ENCODE results near the gene PHB1.
A peak's percentile ranks its signal among the peaks of the same experiment; 100 is the strongest.
"Not testable (repeated sequence)": the region's sequence is repeated elsewhere in the genome, so short reads cannot be mapped to it uniquely, and the experiment has no call there.

Gene PHB1

GRCh38 chr17:49372425-49372824, 42.3 kb downstream of the PHB1 start:
- no peak for DNase-seq

GRCh38 chr17:49370971-49371834, 43.5 kb downstream of the PHB1 start:
- peak; percentile 81 for DNase-seq

- no peak for DNase-seq
Measured at GRCh38 chr17:49369760-49370159, 44.9 kb downstream of the PHB1 start.

- DNase-seq, result no peak
Measured at GRCh38 chr17:49369089-49369488, 45.6 kb downstream of the PHB1 start.

- DNase-seq, result peak; percentile 30
Measured at GRCh38 chr17:49365667-49366066, 49.0 kb downstream of the PHB1 start.

- not testable (repeated sequence) for DNase-seq
Measured at GRCh38 chr17:49365126-49365525, 49.6 kb downstream of the PHB1 start.

- no peak for DNase-seq
Measured at GRCh38 chr17:49364119-49364518, 50.6 kb downstream of the PHB1 start.

- DNase-seq, result no peak
Measured at GRCh38 chr17:49363251-49363650, 51.4 kb downstream of the PHB1 start.

GRCh38 chr17:49362723-49363117, 52.0 kb downstream of the PHB1 start:
- DNase-seq, result no peak

GRCh38 chr17:49361902-49362722, 52.6 kb downstream of the PHB1 start, which contains the start of gene ZNF652:
Gene ZNF652 (minus strand): TSS chr17:49362250. CDS start chr17:49317725, 44,525 bp downstream.
- DNase-seq, result peak; percentile 97

GRCh38 chr17:49361129-49361901, 53.4 kb downstream of the PHB1 start:
- DNase-seq, result peak; percentile 69

GRCh38 chr17:49360796-49361128, 53.9 kb downstream of the PHB1 start:
- no peak for DNase-seq

- DNase-seq, result peak; percentile 29
Measured at GRCh38 chr17:49359990-49360795, 54.5 kb downstream of the PHB1 start.

- DNase-seq, result no peak
Measured at GRCh38 chr17:49358641-49359247, 55.9 kb downstream of the PHB1 start.

- no peak for DNase-seq
Measured at GRCh38 chr17:49357516-49357915, 57.2 kb downstream of the PHB1 start.

GRCh38 chr17:49356320-49356719, 58.4 kb downstream of the PHB1 start:
- no peak for DNase-seq
